ENCODE data around the gene CCDC71.

Gene CCDC71

GRCh38 chr3:49162751-49163419, 3.2 kb downstream of the CCDC71 start:
- peaks cover 24% of the 10 kb centered on the region for H3K36me3 ChIP-seq (ENCODE audit: insufficient read depth, low read length)

GRCh38 chr3:49161808-49162530, 4.2 kb downstream of the CCDC71 start:
- Histone ChIP-seq H3K4me1 (ENCODE audit: insufficient read depth, low read length) (peaks cover 9% of the 10 kb centered on the region), H3K4me3 (ENCODE audit: low read length) (no peak overlapping the region), H2AFZ (ENCODE audit: low read depth, low read length) (no peak overlapping the region), H3K27me3 (ENCODE audit: insufficient read depth, low read length) (no peaks in the 10 kb centered on the region), H3K36me3 (ENCODE audit: insufficient read depth, low read length) (peaks cover 24% of the 10 kb centered on the region), H3K9me3 (ENCODE audit: low read length) (no peaks in the 10 kb centered on the region)

More at GRCh38 chr3:49162751-49163419, 3.2 kb downstream of the CCDC71 start:
- H3K4me3 ChIP-seq (ENCODE audit: low read length): no peak overlapping the region
- no peaks in the 10 kb centered on the region for H3K27me3 ChIP-seq (ENCODE audit: insufficient read depth, low read length)
- no peaks in the 10 kb centered on the region for H3K9me3 ChIP-seq (ENCODE audit: low read length)
- no peak overlapping the region for H2AFZ ChIP-seq (ENCODE audit: low read depth, low read length)
- peaks cover 9% of the 10 kb centered on the region for H3K4me1 ChIP-seq (ENCODE audit: insufficient read depth, low read length)

GRCh38 chr3:49161197-49161596, 4.9 kb downstream of the CCDC71 start:
- no peaks in the 10 kb centered on the region for H3K27me3 ChIP-seq (ENCODE audit: insufficient read depth, low read length)
- H3K4me3 ChIP-seq (ENCODE audit: low read length): no peak overlapping the region
- no peaks in the 10 kb centered on the region for H3K9me3 ChIP-seq (ENCODE audit: low read length)
- peaks cover 24% of the 10 kb centered on the region for H3K36me3 ChIP-seq (ENCODE audit: insufficient read depth, low read length)
- H3K4me1 ChIP-seq (ENCODE audit: insufficient read depth, low read length): peaks cover 9% of the 10 kb centered on the region
- H2AFZ ChIP-seq (ENCODE audit: low read depth, low read length): no peak overlapping the region

GRCh38 chr3:49158792-49159191, 7.3 kb downstream of the CCDC71 start:
- no peaks in the 10 kb centered on the region for H3K9me3 ChIP-seq (ENCODE audit: low read length)
- no peaks in the 10 kb centered on the region for H3K4me1 ChIP-seq (ENCODE audit: insufficient read depth, low read length)
- H3K4me3 ChIP-seq (ENCODE audit: low read length): no peak overlapping the region
- no peak overlapping the region for H2AFZ ChIP-seq (ENCODE audit: low read depth, low read length)
- no peaks in the 10 kb centered on the region for H3K27me3 ChIP-seq (ENCODE audit: insufficient read depth, low read length)
- peaks cover 19% of the 10 kb centered on the region for H3K36me3 ChIP-seq (ENCODE audit: insufficient read depth, low read length)

GRCh38 chr3:49158103-49158709, 7.9 kb downstream of the CCDC71 start:
- H3K9me3 ChIP-seq (ENCODE audit: low read length): no peaks in the 10 kb centered on the region
- H3K27me3 ChIP-seq (ENCODE audit: insufficient read depth, low read length): no peaks in the 10 kb centered on the region
- H2AFZ ChIP-seq (ENCODE audit: low read depth, low read length): no peak overlapping the region
- H3K4me1 ChIP-seq (ENCODE audit: insufficient read depth, low read length): no peaks in the 10 kb centered on the region
- H3K4me3 ChIP-seq (ENCODE audit: low read length): no peak overlapping the region
- peaks cover 13% of the 10 kb centered on the region for H3K36me3 ChIP-seq (ENCODE audit: insufficient read depth, low read length)

GRCh38 chr3:49157289-49157688, 8.8 kb downstream of the CCDC71 start:
- peaks cover 6% of the 10 kb centered on the region for H3K36me3 ChIP-seq (ENCODE audit: insufficient read depth, low read length)
- no peak overlapping the region for H2AFZ ChIP-seq (ENCODE audit: low read depth, low read length)
- no peak overlapping the region for H3K4me3 ChIP-seq (ENCODE audit: low read length)
- no peaks in the 10 kb centered on the region for H3K9me3 ChIP-seq (ENCODE audit: low read length)
- H3K27me3 ChIP-seq (ENCODE audit: insufficient read depth, low read length): no peaks in the 10 kb centered on the region
- no peaks in the 10 kb centered on the region for H3K4me1 ChIP-seq (ENCODE audit: insufficient read depth, low read length)

GRCh38 chr3:49153349-49153912, 12.7 kb downstream of the CCDC71 start:
- H3K36me3 ChIP-seq (ENCODE audit: insufficient read depth, low read length): no peaks in the 10 kb centered on the region
- H3K9me3 ChIP-seq (ENCODE audit: low read length): no peaks in the 10 kb centered on the region
- no peak overlapping the region for H3K4me3 ChIP-seq (ENCODE audit: low read length)
- no peaks in the 10 kb centered on the region for H3K4me1 ChIP-seq (ENCODE audit: insufficient read depth, low read length)
- H3K27me3 ChIP-seq (ENCODE audit: insufficient read depth, low read length): no peaks in the 10 kb centered on the region
- H2AFZ ChIP-seq (ENCODE audit: low read depth, low read length): no peak overlapping the region

- Histone ChIP-seq H3K27me3 (ENCODE audit: insufficient read depth, low read length) (no peaks in the 10 kb centered on the region), H3K4me3 (ENCODE audit: low read length) (no peak overlapping the region), H3K36me3 (ENCODE audit: insufficient read depth, low read length) (no peaks in the 10 kb centered on the region), H2AFZ (ENCODE audit: low read depth, low read length) (no peak overlapping the region), H3K4me1 (ENCODE audit: insufficient read depth, low read length) (no peaks in the 10 kb centered on the region), H3K9me3 (ENCODE audit: low read length) (no peaks in the 10 kb centered on the region)
Observed at GRCh38 chr3:49151610-49152009, 14.5 kb downstream of the CCDC71 start.

- H3K36me3 ChIP-seq (ENCODE audit: insufficient read depth, low read length): no peaks in the 10 kb centered on the region
- no peak overlapping the region for H2AFZ ChIP-seq (ENCODE audit: low read depth, low read length)
- H3K27me3 ChIP-seq (ENCODE audit: insufficient read depth, low read length): no peaks in the 10 kb centered on the region
- H3K4me3 ChIP-seq (ENCODE audit: low read length): no peak overlapping the region
- H3K4me1 ChIP-seq (ENCODE audit: insufficient read depth, low read length): no peaks in the 10 kb centered on the region
- H3K9me3 ChIP-seq (ENCODE audit: low read length): no peaks in the 10 kb centered on the region
Observed at GRCh38 chr3:49148159-49148558, 18.0 kb downstream of the CCDC71 start.

GRCh38 chr3:49140080-49140479, 26.1 kb downstream of the CCDC71 start:
- Histone ChIP-seq H3K27me3 (ENCODE audit: insufficient read depth, low read length) (no peaks in the 10 kb centered on the region), H2AFZ (ENCODE audit: low read depth, low read length) (no peak overlapping the region), H3K4me3 (ENCODE audit: low read length) (no peak overlapping the region), H3K36me3 (ENCODE audit: insufficient read depth, low read length) (no peaks in the 10 kb centered on the region), H3K4me1 (ENCODE audit: insufficient read depth, low read length) (peaks cover 8% of the 10 kb centered on the region), H3K9me3 (ENCODE audit: low read length) (peaks cover 5% of the 10 kb centered on the region)

- Histone ChIP-seq H3K9me3 (ENCODE audit: low read length) (no peaks in the 10 kb centered on the region), H3K4me1 (ENCODE audit: insufficient read depth, low read length) (peaks cover 18% of the 10 kb centered on the region)
Observed at GRCh38 chr3:49135499-49135898, 30.6 kb downstream of the CCDC71 start.

GRCh38 chr3:49134471-49135265, 31.5 kb downstream of the CCDC71 start:
- Histone ChIP-seq H3K9me3 (ENCODE audit: low read length) (no peaks in the 10 kb centered on the region), H2AFZ (ENCODE audit: low read depth, low read length) (no peak overlapping the region), H3K36me3 (ENCODE audit: insufficient read depth, low read length) (no peaks in the 10 kb centered on the region), H3K4me3 (ENCODE audit: low read length) (no peak overlapping the region), H3K27me3 (ENCODE audit: insufficient read depth, low read length) (no peaks in the 10 kb centered on the region), H3K4me1 (ENCODE audit: insufficient read depth, low read length) (peaks cover 13% of the 10 kb centered on the region)

More at GRCh38 chr3:49135499-49135898, 30.6 kb downstream of the CCDC71 start:
- no peak overlapping the region for H3K4me3 ChIP-seq (ENCODE audit: low read length)
- no peaks in the 10 kb centered on the region for H3K27me3 ChIP-seq (ENCODE audit: insufficient read depth, low read length)
- H2AFZ ChIP-seq (ENCODE audit: low read depth, low read length): no peak overlapping the region
- H3K36me3 ChIP-seq (ENCODE audit: insufficient read depth, low read length): no peaks in the 10 kb centered on the region
